AG10803 (cell line): ENCODE results near the gene CDC25A.

Experiments
- DNase-seq: peaks from one replicate; pipeline ENCODE4 v3.0.0; 2010; ENCODE audit warnings: low read depth
- H3K4me3 ChIP-seq: 2 replicates; pipeline ENCODE4 v1.5.1; 2011; ENCODE audit warnings: mild to moderate bottlenecking, low read length, control low read depth
- TF ChIP-seq, protein P1 (sequence below): conservative IDR thresholded peaks from 2 replicates; pipeline ENCODE4 v1.5.1; 2011; ENCODE audit warnings: mild to moderate bottlenecking, low read length, control low read depth, inconsistent platforms

CDC25A gene

DNA sequence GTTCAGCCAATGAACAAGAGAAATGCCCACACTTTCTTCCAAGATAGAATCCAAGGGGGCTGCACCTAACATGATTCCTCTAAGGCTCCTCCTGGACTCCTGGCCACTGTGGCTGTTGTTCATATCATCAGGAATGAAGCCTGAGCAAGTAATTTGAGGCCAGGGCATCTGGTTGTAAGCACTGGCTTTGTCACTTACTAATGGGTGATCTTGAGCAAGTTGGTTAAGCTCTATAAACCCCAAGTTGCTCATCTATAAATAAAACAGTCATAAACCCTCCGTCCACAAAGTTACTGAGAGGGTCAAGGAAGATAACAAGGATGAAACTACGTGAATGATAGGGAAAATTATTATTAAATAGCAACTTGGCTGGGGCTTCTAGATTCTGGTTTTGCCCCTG, 58.3 kb downstream of the CDC25A start:
- peak; percentile 61 for DNase-seq
- TF ChIP-seq, protein P1, sequence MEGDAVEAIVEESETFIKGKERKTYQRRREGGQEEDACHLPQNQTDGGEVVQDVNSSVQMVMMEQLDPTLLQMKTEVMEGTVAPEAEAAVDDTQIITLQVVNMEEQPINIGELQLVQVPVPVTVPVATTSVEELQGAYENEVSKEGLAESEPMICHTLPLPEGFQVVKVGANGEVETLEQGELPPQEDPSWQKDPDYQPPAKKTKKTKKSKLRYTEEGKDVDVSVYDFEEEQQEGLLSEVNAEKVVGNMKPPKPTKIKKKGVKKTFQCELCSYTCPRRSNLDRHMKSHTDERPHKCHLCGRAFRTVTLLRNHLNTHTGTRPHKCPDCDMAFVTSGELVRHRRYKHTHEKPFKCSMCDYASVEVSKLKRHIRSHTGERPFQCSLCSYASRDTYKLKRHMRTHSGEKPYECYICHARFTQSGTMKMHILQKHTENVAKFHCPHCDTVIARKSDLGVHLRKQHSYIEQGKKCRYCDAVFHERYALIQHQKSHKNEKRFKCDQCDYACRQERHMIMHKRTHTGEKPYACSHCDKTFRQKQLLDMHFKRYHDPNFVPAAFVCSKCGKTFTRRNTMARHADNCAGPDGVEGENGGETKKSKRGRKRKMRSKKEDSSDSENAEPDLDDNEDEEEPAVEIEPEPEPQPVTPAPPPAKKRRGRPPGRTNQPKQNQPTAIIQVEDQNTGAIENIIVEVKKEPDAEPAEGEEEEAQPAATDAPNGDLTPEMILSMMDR = no peak

DNA sequence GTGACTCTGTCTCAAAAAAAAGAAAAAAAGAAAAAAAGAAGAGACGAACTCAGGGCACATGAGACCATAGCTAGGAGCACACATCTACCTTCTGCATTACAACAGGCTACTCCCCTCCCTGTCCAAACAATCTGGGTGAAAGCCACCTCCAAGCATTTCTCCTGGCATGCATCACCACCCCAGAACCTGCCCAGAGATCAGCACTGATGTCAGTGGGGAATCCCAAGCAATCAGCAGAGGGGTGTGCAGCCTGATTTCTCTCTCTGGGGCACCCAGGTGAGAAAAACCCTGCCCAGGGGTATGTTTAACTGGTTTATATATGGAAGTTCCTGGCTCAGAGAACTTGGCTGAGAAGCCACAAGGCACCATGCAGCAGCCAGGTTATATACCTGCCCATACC, 59.4 kb downstream of the CDC25A start:
- no peak overlapping the region for H3K4me3 ChIP-seq
- no peak for DNase-seq
- TF ChIP-seq, protein P1 = no peak

More for the DNA sequence above, 58.3 kb downstream of the CDC25A start:
- no peak overlapping the region for H3K4me3 ChIP-seq

DNA sequence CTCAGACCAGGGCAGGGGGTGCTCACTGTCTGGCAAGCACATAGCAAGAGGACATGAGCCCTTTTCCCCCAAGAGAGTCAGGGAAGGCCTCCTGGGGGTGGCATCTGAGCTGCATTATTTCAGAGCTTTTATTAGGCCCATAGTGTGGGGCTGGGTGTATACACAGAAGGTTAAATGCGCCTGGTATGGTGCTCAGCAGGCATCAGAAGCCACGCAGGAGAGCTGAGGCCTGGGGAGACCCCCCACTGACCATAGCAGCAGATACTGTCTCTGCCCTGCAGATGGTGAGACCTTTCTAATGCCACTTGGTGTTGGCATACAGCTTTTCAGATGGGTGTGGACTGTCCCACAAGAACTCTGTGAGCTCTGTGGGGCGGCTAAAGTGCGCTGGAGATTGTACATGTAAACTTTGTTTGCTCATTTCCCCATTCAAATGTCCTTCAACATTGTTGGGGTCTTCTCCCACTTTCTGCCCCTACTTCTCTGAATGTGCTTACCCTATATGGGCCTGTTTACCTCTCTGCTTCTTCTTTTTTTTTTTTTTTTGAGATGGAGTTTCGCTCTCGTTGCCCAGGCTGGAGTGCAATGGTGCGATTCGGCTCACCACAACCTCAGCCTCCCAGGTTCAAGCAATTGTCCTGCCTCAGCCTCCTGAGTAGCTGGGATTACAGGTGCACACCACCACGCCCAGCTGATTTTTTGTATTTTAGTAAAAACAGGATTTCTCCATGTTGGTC, 62.2 kb downstream of the CDC25A start:
- H3K4me3 ChIP-seq = no peak overlapping the region
- TF ChIP-seq, protein P1 = no peak
- no peak for DNase-seq

DNA sequence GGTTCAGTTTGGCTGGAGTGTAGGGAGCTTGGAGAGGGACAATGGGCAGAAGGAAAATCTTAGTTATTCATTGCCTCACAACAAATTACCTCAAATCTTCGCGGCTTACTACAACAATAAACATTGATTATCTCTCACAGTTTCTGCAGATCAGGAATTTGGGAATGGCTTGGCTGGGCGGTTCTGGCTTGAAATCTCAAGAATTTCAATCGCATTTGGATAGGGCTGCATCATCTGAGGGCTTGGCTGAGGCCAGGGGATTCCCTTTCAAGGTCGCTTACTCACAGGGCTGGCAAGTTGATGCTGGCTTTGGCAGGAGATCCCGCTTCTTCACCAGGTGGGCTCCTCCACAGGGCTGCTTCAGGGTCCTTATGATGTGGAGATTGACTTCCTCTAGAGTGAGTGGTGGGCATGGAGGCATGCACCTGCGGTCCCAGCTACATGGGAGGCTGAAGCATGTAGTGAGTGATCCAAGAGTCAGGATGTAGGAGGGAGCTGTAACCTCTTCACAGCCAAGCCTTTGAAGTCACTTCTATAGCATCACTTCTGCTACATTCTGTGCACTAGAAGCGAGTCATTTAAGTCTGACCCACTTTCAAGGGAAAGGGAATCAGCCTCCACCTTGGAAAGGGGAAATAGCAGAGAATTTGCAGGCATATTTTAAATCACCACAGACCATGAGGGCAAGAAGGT, 63.1 kb downstream of the CDC25A start:
- H3K4me3 ChIP-seq = no peak overlapping the region
- peak; percentile 78 for DNase-seq
- TF ChIP-seq, protein P1 = no peak

DNA sequence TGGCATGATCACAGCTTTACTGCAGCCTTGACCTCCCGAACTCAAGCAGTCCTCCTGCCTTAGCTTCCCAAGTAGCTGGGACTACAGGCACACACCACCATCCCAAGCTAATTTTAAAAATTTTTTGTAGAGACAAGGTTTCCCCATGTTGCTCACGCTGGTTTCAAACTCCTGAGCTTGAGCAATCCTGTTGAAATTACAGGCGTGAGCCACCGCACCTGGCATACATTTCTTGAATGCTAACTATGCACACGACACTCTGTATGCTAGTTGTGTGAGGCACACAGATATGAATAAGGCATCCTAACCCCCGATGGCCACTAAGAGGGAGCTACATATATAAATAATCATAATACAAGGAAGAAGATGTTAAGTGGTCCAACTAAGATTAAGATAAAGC, 64.9 kb downstream of the CDC25A start:
- no peak overlapping the region for H3K4me3 ChIP-seq
- TF ChIP-seq, protein P1 = no peak
- no peak for DNase-seq

DNA sequence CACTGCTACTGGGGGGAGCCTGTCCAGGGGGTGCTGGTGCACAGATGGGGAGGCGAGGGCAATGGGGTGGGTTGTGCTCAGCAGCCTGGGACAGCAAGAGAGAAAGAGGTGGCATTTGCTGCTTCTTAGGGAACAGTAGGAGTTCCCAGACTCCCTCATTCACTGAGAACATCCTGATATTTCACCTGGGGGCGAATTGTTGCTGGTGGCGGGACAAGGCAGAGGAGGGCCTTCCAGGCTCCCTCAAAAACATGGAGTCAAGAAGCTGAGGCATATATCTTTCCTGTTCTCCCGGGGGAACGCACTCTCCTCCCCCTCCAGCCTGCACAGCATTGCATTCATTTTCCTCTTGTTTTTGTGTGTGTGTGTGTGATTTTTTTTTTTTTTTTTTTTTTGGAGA, 65.7 kb downstream of the CDC25A start:
- H3K4me3 ChIP-seq = no peak overlapping the region
- TF ChIP-seq, protein P1 = no peak
- no peak for DNase-seq

DNA sequence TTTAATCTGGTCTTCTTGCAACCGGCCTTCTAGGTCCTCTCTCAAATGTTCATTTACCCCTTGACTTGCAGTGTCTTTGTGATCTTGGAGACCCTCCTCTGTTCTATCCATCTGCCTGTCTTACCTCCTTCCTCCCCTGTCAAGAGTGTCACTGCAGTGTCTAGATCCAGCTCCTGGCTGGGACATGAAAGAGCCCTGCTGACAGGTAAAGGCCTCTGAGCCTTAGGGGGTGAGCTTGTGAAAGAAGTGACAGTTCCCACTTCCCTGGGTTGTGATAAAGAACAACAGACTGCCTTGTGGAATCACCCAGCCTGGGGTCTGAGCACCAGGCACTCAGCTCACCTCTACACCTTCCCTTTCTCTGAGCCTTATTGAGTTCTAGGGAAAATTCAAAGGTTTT, 68.0 kb downstream of the CDC25A start:
- TF ChIP-seq, protein P1 = no peak
- DNase-seq = no peak
- no peak overlapping the region for H3K4me3 ChIP-seq
